GM04504 (cell line): ENCODE measurements around the gene FGF23.
A peak's percentile ranks its signal among the peaks of the same experiment; 100 is the strongest.
"Not testable (repeated sequence)": the region's sequence is repeated elsewhere in the genome, so short reads cannot be mapped to it uniquely, and the experiment has no call there.

Source experiments
- DNase-seq: peaks from one replicate; pipeline ENCODE4 v3.0.0-alpha.2; 2012; ENCODE audit warnings: low read depth

Gene FGF23

GRCh38 chr12:4379405-4379804 lies at the start of gene FGF23:
Gene FGF23 (minus strand): TSS chr12:4379712. CDS start chr12:4379582, 130 bp downstream.
- DNase-seq = no peak

- DNase-seq = no peak
Measured at GRCh38 chr12:4424422-4424821, 44.9 kb upstream of the FGF23 start.

GRCh38 chr12:4423528-4424195 lies 44.1 kb upstream of the FGF23 start:
- no peak for DNase-seq

GRCh38 chr12:4422985-4423384 lies 43.5 kb upstream of the FGF23 start:
- DNase-seq = no peak

GRCh38 chr12:4421590-4422031 lies 42.1 kb upstream of the FGF23 start:
- DNase-seq = peak; percentile 3

GRCh38 chr12:4420138-4420670 lies 40.7 kb upstream of the FGF23 start:
- DNase-seq = no peak

GRCh38 chr12:4418913-4419312 lies 39.4 kb upstream of the FGF23 start:
- DNase-seq = no peak

- DNase-seq = no peak
Measured at GRCh38 chr12:4417936-4418335, 38.4 kb upstream of the FGF23 start.

GRCh38 chr12:4417455-4417854 lies 37.9 kb upstream of the FGF23 start:
- DNase-seq = no peak

- DNase-seq = no peak
Measured at GRCh38 chr12:4416276-4416675, 36.8 kb upstream of the FGF23 start.

- DNase-seq = no peak
Measured at GRCh38 chr12:4412465-4412864, 33.0 kb upstream of the FGF23 start.

GRCh38 chr12:4412056-4412455 lies 32.5 kb upstream of the FGF23 start:
- no peak for DNase-seq

- DNase-seq = no peak
Measured at GRCh38 chr12:4407136-4407535, 27.6 kb upstream of the FGF23 start.

- not testable (repeated sequence) for DNase-seq
Measured at GRCh38 chr12:4404877-4405637, 25.5 kb upstream of the FGF23 start.

- no peak for DNase-seq
Measured at GRCh38 chr12:4402996-4403395, 23.5 kb upstream of the FGF23 start.

GRCh38 chr12:4401117-4401516 lies 21.6 kb upstream of the FGF23 start:
- DNase-seq = no peak

GRCh38 chr12:4395818-4396217 lies 16.3 kb upstream of the FGF23 start:
- no peak for DNase-seq

- no peak for DNase-seq
Measured at GRCh38 chr12:4393211-4393610, 13.7 kb upstream of the FGF23 start.

GRCh38 chr12:4392223-4392742 lies 12.8 kb upstream of the FGF23 start:
- no peak for DNase-seq

- DNase-seq = no peak
Measured at GRCh38 chr12:4388662-4389061, 9.2 kb upstream of the FGF23 start.

- no peak for DNase-seq
Measured at GRCh38 chr12:4388032-4388431, 8.5 kb upstream of the FGF23 start.

- no peak for DNase-seq
Measured at GRCh38 chr12:4387607-4388006, 8.1 kb upstream of the FGF23 start.

GRCh38 chr12:4386801-4387200 lies 7.3 kb upstream of the FGF23 start:
- DNase-seq = no peak
